HepG2 (cell line): ENCODE measurements around the gene B3GAT3. TPM values are rescaled to one million over a fixed set of nuclear protein-coding genes. Genes with fewer than 3 reads are reported as not detected.
A peak's percentile ranks its signal among the peaks of the same experiment; 100 is the strongest.

Experiments used
- BCLAF1 ChIP-seq: fragments of 450-650 bp; IDR thresholded peaks from 2 replicates; pipeline ENCODE4 v1.6.1; 2017; ENCODE audit warnings: mild to moderate bottlenecking
- E2F1 ChIP-seq: sonication (generic); formaldehyde crosslinking; IDR thresholded peaks from 2 replicates; pipeline ENCODE4 v1.5.0; 2020; ENCODE audit warnings: missing genetic modification reagents
- ELF4 ChIP-seq: sonication (generic); formaldehyde crosslinking; IDR thresholded peaks from 2 replicates; pipeline ENCODE4 v1.5.0; 2020; ENCODE audit warnings: missing genetic modification reagents, mild to moderate bottlenecking, moderate library complexity, borderline replicate concordance
- HIVEP1 ChIP-seq: sonication (generic); formaldehyde crosslinking; IDR thresholded peaks from 2 replicates; pipeline ENCODE4 v1.4.0; 2020; ENCODE audit warnings: mild to moderate bottlenecking, missing genetic modification reagents
- JARID2 ChIP-seq: sonication (generic); formaldehyde crosslinking; IDR thresholded peaks from 2 replicates; pipeline ENCODE4 v1.8.1; 2023; ENCODE audit warnings: missing genetic modification reagents, inconsistent platforms; ENCODE audit not compliant: insufficient replicate concordance
- NR2F2 ChIP-seq: IDR thresholded peaks from 2 replicates; pipeline ENCODE4 v1.6.1; 2012; ENCODE audit warnings: low read depth, inconsistent platforms, borderline replicate concordance
- RFX1 ChIP-seq: fragments of 450-650 bp; IDR thresholded peaks from 2 replicates; pipeline ENCODE4 v1.6.1; 2017
- RNF2 ChIP-seq: fragments of 450-650 bp; conservative IDR thresholded peaks from 2 replicates; pipeline ENCODE4 v1.6.1; 2016; ENCODE audit warnings: low read depth
- RNF219 ChIP-seq: sonication (generic); formaldehyde crosslinking; IDR thresholded peaks from 2 replicates; pipeline ENCODE4 v1.5.0; 2020; ENCODE audit warnings: mild to moderate bottlenecking, missing genetic modification reagents
- SMC3 ChIP-seq: IDR thresholded peaks from 2 replicates; pipeline ENCODE4 v1.6.1; 2011; ENCODE audit warnings: low read length, improper control_type of control experiment
- TCF12 ChIP-seq, 2 experiments: fragments of 450-650 bp in 1 of 2; sonication (generic) in 1 of 2; formaldehyde crosslinking in 1 of 2; IDR thresholded peaks; 2 replicates each; pipeline versions ENCODE4 v1.6.1 to v1.8.0; 2017 to 2022; ENCODE audit warnings: antibody characterized with exemption in 1 of 2, mild to moderate bottlenecking in 1 of 2, missing genetic modification reagents in 1 of 2, moderate library complexity in 1 of 2
- ZBTB4 ChIP-seq: sonication (generic); formaldehyde crosslinking; IDR thresholded peaks from 2 replicates; pipeline ENCODE4 v1.4.0; 2020; ENCODE audit warnings: missing genetic modification reagents, mild to moderate bottlenecking, borderline replicate concordance
- ZNF253 ChIP-seq: sonication (generic); formaldehyde crosslinking; IDR thresholded peaks from 2 replicates; pipeline ENCODE4 v1.8.0; 2022; ENCODE audit warnings: mild to moderate bottlenecking, missing genetic modification reagents, borderline replicate concordance
- ZNF276 ChIP-seq: sonication (generic); formaldehyde crosslinking; IDR thresholded peaks from 2 replicates; pipeline ENCODE4 v1.4.0; 2020; ENCODE audit warnings: mild to moderate bottlenecking, low read depth, missing genetic modification reagents
- ZNF644 ChIP-seq: IDR thresholded peaks from 2 replicates; pipeline ENCODE4 v1.6.1; 2016; ENCODE audit warnings: low read depth
- ZNF772 ChIP-seq: sonication (generic); formaldehyde crosslinking; IDR thresholded peaks from 2 replicates; pipeline ENCODE4 v1.5.0; 2020; ENCODE audit warnings: mild to moderate bottlenecking, missing genetic modification reagents
- ZSCAN29 ChIP-seq: sonication (generic); formaldehyde crosslinking; conservative IDR thresholded peaks from 2 replicates; pipeline ENCODE4 v1.4.0; 2020; ENCODE audit warnings: mild to moderate bottlenecking, missing genetic modification reagents
- polyA plus RNA-seq, 8 experiments: library from polyadenylated mRNA; depleted of rRNA in 3 of 8; stranded (reverse) in 7 of 8; unstranded in 1 of 8; fragments of >200 nt; fragmentation: Illumina TruSeq in 4 of 8; extraction: Trizol in 4 of 8; gene quantifications; 2 replicates each; pipeline versions ENCODE4 v1.2.1 to v1.2.3, GENCODE V29; 2011 to 2016; ENCODE audit warnings: low read depth in 4 of 8, missing spikeins in 1 of 8, mixed read lengths in 1 of 8; ENCODE audit not compliant: insufficient read depth in 1 of 8
- total RNA-seq, 5 experiments: library from RNA; depleted of rRNA; stranded (reverse); fragments of >200 nt; fragmentation: Illumina TruSeq; extraction: Trizol; gene quantifications; 2 replicates each; pipeline ENCODE4 v1.2.3, GENCODE V29; 2016; ENCODE audit warnings: low read depth in 1 of 5

B3GAT3 gene
- total and polyA plus RNA-seq, 2 of the 13 experiments (the other 11 are each of a cell fraction or from before 2014, with no cell fraction given), result 21.3 to 26.1 TPM

GRCh38 chr11:62591448-62592145, 30.2 kb downstream of the B3GAT3 start, which contains the start of gene TUT1 (continued):
- TF ChIP-seq NR2F2 (peak; percentile 33; the same call in 1 of the 2 replicates), RNF219 (CRISPR knock-in tag) (0 out of 2 replicates have a peak, but pooled peaks have one; percentile 23), RFX1 (no peak), ZSCAN29 (CRISPR knock-in tag) (0 out of 2 replicates have a peak, but pooled peaks have one; percentile 81), ZNF253 (CRISPR knock-in tag) (0 out of 2 replicates have a peak, but pooled peaks have one; percentile 15), E2F1 (CRISPR knock-in tag) (peak; percentile 89), HIVEP1 (no peak), TCF12 (IDR thresholded peaks at IDR 0.05) (no peak), TCF12 (CRISPR knock-in tag; IDR thresholded peaks at IDR 0.05) (no peak), BCLAF1 (no peak), SMC3 (no peak), ZBTB4 (CRISPR knock-in tag) (no peak), RNF2 (peak; percentile 42; the same call in 1 of the 2 replicates), JARID2 (CRISPR knock-in tag) (no peak), ZNF644 (no peak), ZNF276 (CRISPR knock-in tag) (no peak), ELF4 (CRISPR knock-in tag) (peak; percentile 48; the same call in 1 of the 2 replicates), ZNF772 (CRISPR knock-in tag) (peak; percentile 90; the same call in 1 of the 2 replicates)
